GM19025 (cell line): ENCODE results near the gene SETD7.
A peak's percentile ranks its signal among the peaks of the same experiment; 100 is the strongest.
"Not testable (repeated sequence)": the region's sequence is repeated elsewhere in the genome, so short reads cannot be mapped to it uniquely, and the experiment has no call there.

Experiments
- ATAC-seq: cut with Tn5 transposase; IDR thresholded peaks from one replicate; pipeline ENCODE4 v1.9.1; 2021; ENCODE audit warnings: mild to moderate bottlenecking, low read depth, moderate library complexity; ENCODE audit not compliant: unreplicated experiment

SETD7 gene

DNA sequence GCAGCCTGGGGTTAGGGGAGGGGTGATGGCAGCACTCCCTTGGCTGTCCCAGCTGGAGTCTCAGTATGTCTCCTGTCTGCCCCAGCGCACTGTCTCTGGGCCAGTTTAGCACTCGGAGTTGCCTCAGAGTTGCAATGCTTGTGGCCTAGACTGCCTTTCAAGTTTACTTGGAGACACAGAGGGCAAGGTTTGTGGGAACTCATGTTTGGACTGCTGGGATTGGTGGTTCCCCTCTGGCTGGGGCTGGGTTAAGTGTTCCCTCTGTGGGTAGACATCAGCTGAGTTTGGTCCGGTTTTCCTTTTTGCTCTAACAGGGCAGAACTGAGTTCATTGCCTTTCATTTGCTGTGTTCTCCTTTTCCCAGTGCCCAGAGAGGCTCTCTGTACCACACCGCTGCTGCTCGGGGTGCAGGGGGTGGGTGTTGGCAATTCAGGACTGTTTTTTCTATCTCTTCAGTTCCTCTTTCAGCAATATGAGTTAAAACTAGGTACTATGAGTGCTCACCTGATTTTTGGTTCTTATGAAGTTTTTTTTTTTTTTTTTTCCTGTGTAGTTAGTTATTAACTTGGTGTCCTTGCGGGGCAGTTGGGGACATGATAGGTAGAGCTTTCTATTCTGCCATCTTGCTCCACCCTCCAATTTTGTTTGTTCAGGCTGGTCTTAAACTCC is 84.9 kb downstream of the SETD7 start:
- ATAC-seq, result no peak

DNA sequence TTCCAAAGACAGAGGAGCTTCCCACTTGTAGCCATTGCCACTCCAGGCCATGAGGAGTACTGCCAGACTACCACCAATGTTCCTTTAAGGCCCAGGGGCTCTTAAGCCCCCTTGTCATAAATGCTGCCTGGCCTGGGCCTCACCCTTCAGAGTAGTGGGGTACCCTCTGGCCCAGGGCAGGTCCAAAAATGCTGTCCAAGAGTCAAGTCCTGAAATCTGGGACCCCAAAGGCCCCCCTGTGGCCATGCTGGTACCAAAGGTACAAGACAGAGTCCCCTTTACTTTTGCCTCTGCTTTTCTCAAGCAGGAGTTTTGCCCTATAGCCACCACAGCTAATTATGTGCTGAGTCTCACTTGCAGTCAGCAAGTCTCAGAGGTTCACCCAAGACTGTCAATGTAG is 85.7 kb downstream of the SETD7 start:
- ATAC-seq, result no peak

DNA sequence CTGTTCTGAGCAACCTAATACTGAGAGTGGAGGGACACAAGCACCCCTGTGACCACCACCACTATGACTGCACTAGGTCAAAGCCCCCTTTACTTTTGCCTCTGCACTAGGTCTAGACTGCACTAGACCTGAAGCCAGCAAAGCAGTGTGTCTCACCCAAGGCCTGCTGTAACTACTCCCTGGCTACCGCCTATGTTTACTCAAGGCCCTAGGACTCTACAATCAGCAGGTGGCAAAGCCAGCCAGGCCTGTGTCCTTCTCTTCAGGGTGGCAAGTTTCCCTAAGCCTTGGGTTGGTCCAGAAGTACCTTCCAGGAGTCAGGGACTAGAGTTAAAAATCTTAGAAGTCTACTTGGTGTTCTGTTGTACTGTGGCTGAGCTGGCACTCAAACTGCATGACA is 86.2 kb downstream of the SETD7 start:
- ATAC-seq, result no peak

DNA sequence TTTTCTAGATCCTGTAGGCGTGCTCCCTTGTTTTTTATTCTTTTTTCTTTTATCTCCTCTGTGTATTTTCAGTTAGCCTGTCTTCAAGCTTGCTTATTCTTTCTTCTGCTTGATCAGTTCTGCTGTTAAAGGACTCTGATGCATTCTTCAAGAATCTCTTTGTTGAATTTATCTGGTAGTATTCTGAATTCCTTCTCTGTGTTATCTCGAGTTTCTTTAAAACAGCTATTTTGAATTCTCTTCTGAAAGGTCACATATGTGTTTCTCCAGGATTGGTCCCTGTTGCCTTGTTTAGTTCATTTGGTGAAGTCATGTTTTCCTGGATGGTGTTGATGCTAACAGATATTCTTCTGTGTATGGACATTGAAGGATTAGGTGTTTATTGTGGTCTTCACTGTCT is 86.8 kb downstream of the SETD7 start:
- ATAC-seq, result no peak

DNA sequence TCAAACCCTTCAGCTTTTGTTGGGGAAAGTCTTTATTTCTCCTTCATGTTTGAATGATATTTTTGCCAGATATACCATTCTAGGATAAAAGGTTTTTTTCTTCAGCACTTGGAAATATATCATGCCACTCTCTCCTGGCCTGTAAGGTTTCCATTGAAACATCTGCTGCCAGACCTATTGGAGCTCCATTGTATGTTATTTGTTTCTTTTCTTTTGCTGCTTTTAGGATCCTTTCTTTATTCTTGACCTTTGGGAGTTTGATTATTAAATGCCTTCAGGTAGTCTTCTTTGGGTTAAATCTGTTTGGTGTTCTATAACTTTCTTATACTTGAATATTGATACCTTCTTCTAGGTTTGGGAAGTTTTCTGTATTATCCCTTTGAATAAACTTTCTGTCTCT is 87.3 kb downstream of the SETD7 start:
- ATAC-seq, result not testable (repeated sequence)

DNA sequence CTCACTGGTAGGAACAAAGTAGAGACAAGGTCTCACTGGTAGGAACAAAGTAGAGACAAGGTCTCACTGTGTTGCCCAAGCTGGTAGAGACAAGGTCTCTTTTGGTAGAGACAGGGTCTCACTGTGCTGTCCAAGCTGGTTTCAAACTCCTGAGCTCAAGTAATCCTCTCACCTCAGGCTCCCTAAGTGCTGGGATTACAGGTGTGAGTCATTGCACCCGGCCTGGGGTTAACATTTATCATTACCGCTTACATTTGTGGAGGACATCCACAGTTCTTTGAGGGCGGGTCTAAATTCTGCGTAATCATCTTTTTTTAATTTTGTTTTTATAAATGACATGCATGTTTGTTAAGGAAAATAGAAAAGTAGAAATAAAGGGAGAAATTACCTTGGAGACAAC is 90.1 kb downstream of the SETD7 start:
- ATAC-seq, result no peak

DNA sequence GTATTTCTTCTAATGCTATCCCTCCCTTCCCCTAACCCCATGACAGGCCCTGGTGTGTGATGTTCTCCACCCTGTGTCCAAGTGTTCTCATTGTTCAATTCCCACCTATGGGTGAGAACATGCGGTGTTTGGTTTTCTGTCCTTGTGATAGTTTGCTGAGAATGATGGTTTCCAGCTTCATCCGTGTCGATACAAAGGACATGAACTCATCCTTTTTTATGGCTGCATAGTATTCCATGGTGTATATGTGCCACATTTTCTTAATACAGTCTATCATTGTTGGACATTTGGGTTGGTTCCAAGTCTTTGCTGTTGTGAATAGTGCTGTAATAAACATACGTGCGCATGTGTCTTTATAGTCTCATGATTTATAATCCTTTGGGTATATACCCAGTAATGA is 91.5 kb downstream of the SETD7 start:
- ATAC-seq, result not testable (repeated sequence)

DNA sequence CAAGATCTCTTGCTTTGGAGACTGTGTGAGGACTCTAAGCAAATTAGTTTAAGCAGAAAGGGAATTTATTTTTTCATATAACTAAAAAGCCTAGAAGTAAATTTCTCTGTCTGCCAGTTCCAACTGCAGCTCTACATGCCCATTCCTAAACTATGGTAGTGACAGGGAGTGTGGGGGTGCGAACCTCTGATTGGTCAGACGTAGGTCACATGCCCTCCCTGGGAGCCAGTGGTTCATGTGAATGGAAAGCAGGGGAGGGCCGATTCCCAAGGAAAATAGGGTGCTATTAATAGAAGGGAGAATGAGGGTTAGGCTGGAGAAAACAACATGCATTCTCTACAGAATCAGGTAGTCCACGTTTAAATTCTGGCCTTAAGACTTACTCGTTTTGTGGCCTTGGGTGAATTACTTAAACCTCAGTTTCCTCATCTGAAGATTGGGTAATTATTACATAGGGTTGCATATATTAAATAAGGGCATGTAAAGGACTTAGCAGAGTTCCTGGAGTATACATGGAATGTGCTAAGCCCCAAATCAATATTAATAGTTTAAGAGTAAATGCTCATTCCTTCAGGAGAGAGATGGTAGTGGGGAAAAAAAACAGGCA is 94.9 kb downstream of the SETD7 start:
- no peak for ATAC-seq

DNA sequence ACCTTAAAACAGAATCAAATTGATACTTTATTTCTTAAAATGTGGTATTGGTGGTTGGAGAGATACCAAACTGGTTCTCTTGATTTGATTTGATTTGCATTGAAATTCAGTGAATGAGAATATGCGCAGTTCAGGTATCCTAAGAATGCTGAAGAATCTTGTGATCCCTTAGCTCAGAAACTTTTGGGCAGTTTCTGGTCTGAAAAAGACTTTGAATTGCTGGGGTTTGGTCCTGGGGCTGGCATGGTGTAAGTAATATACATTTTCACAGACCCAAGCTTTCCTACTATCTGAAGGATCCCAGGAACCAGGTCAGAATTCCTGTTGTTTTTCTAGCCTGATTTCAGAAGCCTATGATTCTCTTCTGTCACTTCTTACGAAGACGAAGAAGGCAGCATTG is 95.5 kb downstream of the SETD7 start:
- ATAC-seq, result no peak

DNA sequence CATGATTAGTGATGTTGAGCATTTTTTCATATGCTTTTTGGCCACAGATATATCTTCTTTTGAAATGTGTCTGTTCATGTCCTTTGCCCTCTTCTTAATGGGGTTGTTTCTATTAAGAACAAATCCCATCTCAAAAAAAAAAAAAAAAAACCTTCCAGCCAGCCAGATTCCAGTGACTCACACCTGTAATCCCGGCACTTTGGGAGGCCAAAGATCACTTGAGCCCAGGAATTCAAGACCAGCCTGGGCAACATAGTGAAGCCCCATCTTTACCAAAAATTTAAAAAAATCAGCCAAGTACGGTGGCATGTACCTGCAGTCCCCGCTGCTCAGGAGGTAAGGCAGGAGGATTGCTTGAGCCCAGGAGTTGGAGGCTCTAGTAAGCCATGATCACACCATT is 97.0 kb downstream of the SETD7 start:
- ATAC-seq, result no peak

DNA sequence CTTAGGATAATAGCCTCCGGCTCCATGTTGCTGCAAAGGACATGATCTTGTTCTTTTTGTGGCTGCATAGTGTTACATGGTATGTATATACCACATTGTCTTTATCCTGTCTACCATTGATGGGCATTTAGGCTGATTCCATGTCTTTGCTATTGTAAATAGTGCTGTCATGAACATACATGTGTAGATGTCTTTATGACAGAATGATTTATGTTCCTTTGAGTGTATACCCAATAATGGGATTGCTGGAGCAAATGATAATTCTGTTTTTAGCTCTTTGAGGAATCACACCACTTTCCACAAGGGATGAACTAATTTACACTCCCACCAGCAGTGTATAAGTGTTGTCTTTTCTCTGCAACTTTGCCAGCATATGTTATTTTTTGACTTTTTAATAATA is 97.5 kb downstream of the SETD7 start:
- no peak for ATAC-seq

DNA sequence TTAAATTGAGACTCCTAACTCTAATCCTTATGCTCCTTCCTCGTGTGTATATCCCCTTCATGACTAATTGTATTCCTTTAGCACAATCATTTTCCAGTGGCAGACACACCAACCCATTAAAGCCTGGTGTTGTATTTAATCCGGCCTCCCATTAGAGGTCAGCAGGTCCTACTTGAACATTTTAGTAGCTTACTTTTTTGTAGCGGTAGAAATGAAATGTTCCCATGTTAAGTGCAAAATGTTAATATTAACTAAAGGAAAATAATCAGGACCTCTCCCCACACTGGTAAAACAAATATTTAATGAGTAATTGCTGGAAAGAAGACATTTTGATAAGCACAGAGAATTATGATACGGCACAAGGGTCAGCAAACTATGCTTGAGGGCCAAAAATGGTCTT is 98.7 kb downstream of the SETD7 start:
- ATAC-seq, result no peak

DNA sequence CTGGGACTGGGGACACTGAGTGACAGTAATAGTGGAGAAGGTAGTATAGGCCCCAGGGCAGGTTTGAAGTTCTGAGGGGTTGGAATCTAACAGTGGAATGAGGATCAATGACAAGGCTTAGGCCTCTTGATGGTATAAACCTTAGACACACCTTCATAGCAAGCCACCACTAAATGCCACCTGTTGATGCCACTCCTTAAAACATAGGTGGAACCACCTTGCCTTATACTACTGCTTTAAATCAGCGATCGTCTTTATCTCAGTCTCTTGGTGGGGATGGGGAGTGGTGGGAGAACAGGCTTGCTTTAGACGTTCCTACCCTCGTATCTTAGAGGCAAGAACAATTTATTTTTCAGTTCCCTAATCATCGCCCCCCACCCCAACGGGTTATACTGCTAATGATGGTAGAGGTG is 100.9 kb downstream of the SETD7 start:
- no peak for ATAC-seq

DNA sequence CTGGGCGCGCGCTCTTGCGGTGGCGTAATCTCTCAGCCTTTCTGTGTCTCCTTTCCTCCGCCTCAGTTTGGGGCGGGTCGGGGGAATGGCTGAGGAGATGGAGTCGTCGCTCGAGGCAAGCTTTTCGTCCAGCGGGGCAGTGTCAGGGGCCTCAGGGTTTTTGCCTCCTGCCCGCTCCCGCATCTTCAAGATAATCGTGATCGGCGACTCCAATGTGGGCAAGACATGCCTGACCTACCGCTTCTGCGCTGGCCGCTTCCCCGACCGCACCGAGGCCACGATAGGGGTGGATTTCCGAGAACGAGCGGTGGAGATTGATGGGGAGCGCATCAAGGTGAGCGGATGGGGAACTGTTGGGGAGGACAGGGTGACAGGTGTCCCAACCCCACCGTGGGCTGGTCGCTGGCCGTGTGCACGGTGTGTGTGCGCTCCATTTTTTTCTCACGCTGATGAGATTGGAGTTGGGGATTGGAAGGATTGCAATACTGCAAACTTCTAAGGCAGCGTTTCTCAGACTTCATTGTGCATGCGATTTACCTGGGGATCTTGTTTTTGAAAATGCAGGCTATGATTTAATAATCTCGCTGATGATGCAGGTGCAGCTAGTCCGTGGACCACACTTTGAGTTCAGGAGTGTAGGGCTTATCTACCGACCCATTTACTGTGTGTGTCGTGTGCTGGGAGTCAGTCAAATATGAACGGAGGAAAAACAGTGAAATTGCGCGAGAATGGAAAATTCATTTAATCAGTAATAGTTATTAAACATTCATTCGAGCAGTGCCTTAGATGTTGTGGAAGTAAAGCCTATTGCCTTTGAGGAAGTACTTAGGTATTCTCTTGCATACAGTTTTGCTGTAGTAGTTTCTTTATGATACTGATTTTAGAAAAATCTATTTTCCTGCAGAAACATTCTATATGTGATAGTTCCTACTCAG is 101.6 kb downstream of the SETD7 start, which contains the start of gene RAB33B:
RAB33B (plus strand) TSS at position 11 of the 935 bp plus-strand sequence; CDS start at position 86, 75 bp downstream.
- peak; percentile 0 for ATAC-seq

DNA sequence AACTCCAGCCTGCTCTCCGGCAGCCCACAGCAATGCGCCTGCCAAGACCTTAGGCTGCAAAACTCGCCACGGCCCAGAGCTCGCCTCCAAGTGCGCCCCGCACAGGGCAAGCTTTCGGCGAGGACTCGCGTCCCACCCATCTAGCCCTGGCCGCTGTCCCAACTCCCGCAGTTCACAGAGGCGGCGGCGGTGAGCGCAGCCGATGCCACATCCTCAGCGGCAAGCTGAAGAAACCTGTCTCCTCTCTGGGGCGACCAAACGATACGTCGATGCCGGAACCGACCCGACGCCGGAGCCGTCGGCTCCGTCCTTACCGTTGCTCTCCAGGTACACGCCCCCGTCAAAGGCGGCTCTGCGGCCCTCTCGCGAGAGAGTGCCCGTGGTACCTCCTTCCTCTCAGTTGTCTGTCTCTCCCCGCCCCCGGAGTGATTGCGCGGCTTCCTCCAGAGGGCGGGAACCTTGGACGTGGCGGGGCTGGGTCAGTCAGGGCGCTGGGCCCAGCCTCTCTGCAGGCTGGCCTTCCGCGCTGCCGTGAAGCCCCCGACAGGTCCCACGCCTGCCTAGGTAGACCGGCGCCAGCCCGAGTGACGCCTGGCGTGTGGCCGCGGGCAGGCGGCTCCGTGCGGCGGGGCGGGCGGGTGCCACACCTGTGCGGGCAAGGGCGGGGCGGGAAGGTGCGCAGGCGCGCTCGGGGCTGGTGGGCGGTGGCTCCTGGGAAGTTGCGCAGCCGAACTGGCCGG is 102.5 kb downstream of the SETD7 start:
- peak; percentile 91 for ATAC-seq

DNA sequence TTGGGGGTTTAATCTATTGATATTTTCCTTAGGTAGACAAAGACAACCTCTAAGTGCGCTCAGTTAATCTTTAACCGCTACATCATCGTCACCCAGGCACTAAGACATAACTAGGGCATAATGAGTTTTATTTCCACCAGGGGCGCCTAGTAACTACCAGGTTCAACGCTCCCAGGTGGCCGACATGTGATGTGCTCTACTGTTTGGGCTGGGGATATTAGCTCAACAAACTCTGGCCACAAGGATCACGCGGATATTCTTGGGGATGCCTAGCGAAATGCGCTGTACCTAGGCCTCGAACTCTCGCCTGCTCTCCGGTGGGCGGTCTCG is 103.0 kb downstream of the SETD7 start:
- ATAC-seq, result peak; percentile 22

DNA sequence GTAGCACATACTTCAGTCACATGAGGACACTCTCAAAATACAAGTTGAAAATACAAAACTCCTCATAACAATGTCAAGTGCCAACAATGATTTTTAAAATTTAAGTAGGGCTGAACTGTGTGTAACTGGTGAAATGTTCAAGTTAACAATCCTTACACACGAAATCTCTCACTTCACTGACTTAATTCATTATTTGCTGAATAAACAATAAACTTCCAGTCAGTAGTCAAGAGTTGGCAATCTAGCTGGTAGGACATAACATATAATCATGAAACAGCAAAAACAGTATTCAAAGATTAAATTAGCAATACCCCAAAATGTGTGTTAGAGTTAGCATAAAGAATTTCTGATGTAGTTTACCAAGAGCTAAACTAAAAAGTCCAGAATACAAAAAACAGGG is 104.0 kb downstream of the SETD7 start:
- ATAC-seq, result no peak

DNA sequence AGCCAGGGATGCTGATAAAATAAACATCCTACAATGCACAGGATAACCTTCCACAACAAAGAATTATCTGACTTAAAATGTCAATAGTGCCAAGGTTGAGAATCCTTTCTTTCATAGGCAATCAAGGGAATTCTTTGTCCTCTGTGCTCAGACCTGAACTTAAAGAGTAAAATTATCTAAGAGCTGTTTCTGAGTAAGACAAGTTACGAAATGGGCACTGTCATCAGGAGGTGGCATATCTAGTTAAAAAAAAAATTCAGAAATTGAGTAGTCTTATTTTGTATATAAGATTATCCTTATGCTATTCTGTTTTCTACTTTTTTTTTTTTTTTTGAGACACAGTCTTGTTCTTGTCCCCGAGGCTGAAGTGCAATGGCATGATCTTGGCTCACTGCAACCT is 105.4 kb downstream of the SETD7 start:
- no peak for ATAC-seq

DNA sequence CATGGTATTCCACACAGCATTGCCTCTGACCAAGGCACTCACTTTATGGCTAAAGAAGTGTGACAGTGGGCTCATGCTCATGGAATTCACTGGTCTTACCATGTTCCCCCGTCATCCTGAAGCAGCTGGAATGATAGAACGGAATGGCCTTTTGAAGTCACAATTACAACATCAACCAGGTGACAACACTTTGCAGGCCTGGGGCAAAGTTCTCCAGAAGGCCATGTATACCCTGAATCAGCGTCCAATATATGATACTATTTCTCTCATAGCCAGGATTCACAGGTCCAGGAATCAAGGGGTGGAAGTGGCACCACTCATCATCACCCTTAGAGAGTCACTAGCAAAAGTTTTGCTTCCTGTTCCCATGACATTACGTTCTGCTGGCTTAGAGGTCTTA is 108.9 kb downstream of the SETD7 start:
- ATAC-seq, result not testable (repeated sequence)
